NCI-H510A treated with DMSO at 0.1 percent for 48 hours (cell line): Measurements from ENCODE around the gene SEC24B.

Experiments
- DNase-seq: peaks from one replicate; lab custom pipeline; 2025; lab: John Stamatoyannopoulos, UW

The SEC24B gene

GRCh38 chr4:109433205-109434006 lies at the start of gene SEC24B:
SEC24B (plus strand) TSS chr4:109433815; CDS start chr4:109433870, 55 bp downstream.
- DNase-seq: peak; percentile 69

DNA sequence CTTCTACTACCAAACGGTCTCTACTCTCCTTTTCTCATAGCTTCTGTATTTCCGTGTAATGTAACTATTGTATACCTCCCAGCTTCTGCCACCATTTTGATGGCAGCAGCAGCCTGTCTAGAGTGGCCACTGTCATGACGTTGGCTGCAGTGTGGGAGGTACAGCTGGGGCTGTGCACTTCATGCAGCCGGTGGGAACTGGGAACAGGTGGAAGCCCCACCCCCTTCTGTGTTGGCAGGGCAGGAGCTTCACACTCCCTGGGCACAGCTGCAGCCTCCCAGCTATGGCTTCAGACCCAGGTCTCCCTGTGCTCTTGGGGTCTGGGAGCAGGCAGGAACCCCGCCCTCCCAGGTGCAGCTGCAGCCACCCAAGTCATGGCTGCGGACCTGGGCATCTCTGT lies 49.8 kb upstream of the SEC24B start:
- no peak for DNase-seq

DNA sequence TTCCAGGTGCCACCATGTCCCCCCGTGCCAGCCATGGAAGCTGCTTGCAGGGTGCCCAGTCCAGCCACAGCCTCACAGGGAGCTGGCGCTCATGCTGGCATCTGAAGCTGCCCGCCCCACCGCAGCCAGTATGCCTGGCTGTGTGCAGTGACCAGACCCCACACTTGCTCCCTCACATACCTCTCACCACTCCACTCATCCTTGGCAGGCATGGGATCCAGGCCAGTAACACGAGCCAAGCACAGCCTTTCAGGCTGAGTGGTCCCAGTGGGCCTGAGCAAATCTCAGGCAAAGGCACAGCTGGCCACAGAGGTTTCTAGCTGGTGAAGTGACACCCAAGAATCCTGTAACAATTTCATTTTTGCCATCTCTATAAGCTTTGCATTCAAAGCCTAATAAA lies 48.4 kb upstream of the SEC24B start:
- no peak for DNase-seq

DNA sequence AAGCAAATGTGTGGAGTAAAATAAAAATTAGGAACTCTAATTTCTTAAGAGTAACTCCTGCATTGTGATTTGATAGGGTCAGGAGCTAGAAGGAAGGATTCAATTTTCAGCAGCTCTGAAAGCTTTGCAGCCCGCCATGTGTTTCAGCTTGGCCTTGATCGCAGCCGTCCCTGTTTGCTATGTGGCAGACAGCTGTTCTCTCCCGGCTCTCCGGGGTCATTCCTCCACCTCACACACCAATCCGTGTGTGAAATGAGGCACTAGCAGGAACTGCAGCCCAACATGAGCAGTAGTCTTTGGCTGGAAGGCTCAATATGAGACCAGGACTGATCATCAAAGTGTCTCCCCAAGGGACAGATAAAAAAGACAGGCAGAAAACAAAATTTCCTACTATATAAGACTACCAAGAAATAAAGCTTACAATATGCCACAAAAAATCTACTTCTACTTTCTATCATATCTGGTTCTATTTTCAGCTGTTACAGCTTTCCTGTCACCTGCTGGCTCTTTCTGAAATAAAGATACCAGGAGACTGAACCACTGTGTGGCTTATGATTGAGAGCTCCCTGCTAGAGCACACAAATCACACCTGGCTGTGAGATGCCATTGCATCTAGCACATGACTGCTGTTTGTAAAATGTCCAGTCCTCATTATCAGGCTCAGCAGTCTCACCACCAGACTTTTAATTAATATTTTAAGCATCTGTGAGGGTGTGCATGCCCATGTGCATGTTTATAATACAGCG lies 44.1 kb upstream of the SEC24B start:
- DNase-seq: peak; percentile 2

DNA sequence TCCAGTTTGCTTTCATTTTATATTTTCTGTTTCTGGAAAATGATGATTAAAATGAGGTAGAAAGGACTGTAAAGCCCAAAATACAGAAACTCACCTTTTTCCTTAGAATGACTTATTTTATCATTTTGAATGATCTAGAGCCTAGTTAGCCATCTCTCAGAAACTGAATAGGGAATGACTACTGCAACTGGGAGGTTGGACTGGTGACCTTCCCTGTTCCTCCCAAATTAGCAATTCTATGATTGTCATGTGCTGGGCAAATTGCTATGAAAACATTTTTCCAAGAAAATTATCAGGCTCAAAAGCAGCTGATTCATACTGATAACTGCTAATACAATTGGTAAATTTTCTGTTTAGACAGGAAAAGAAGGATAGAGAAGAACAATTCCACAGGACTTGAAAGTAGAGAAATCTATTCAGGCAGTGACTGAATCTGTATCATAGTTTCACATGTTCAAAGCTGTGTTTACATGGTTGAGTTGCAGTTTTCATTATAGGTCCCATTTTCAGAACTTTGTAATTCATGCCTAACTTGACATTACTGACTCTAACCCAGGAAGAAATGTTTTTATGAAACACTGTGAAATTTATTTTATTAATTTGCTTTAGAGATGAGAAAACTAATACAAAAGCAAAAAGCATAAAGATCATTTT lies 43.4 kb upstream of the SEC24B start:
- no peak for DNase-seq

DNA sequence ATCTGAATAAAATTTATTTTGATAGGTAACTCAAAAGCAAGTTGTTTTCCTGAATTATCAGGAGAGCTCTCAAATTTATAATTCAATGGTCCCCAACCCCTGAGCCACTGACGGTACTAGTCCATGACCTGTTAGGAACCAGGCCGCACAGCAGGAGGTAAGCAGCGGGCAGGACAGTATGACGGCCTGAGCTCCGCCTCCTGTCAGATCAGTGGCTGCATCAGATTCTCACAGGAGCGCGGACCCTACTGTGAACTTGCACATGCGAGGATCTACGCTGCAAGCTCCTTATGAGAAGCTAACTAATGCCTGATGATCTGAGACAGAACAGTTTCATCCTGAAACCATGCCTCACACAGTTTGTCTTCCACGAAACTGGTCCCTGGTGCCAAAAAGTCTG lies 37.9 kb upstream of the SEC24B start:
- no peak for DNase-seq

GRCh38 chr4:109398928-109399327 lies 34.7 kb upstream of the SEC24B start:
- no peak for DNase-seq

DNA sequence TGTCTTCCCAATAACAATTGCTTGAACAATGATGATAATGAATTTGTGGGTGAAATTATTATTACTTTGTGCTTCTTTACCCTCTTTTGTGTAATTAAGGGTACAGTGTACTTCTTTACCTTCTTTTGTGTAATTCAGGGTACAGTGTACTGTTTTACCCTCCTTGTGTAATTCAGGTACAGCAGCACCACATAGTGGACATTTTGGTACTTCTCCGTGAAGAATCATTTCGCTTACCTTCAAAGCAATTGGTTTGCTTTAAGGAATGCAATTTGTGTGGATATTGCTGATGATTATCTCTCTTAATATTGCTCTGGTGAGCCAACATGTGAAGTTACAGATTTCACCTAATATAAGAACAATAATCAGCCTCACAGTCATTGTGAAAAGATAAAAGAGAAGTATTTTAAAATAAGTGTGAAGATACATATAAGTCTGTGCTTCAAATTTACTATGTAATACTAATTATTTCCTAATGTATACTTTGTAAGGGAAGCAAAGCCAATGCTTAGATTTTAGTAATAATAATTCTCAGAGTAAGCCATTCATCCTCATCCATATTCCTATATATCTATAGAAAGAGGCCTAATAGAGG lies 27.2 kb upstream of the SEC24B start:
- DNase-seq: peak; percentile 10

GRCh38 chr4:109407027-109407737 lies 26.4 kb upstream of the SEC24B start:
- no peak for DNase-seq

DNA sequence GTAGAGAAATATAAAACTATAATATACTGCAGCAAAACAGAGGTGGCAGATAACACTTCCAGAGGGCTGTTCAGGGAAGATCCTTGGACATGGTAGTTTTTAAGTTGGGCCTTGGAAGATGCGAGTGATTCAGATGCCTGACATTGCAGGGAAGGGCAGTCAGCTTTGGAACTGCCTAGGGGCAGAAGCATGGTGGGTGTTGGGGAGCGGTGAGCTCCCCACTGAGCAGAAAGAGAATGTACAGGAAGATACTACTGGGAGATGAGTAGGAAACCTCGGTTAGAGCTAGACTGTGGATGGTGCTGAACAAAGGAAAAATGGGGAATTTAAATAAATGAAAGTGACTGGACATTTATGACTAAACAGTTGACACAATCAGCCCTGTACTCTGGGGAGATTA lies 24.9 kb upstream of the SEC24B start:
- no peak for DNase-seq

- DNase-seq: no peak
Measured at GRCh38 chr4:109410226-109410625, 23.4 kb upstream of the SEC24B start.

- no peak for DNase-seq
Measured at GRCh38 chr4:109410776-109411175, 22.8 kb upstream of the SEC24B start.

DNA sequence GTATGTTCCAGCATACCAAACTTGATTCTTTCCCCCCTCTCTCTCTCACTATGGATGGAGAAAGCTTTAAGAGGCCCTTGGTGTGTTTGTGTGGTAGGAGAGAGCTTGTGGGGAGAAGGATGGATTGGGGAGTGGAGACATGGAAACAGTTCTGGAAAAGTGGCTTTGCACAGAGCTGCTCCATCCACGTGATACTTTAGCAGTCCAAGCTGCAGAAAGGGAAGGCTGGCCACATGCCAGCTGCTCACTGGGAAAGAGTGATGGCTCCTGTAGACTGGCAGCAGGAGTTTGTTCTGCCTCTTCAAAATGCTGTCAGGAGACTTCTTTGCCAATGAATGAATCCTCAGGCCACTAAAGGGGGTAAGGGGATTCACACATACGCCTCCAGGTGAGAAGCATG lies 21.7 kb upstream of the SEC24B start:
- peak; percentile 40 for DNase-seq

DNA sequence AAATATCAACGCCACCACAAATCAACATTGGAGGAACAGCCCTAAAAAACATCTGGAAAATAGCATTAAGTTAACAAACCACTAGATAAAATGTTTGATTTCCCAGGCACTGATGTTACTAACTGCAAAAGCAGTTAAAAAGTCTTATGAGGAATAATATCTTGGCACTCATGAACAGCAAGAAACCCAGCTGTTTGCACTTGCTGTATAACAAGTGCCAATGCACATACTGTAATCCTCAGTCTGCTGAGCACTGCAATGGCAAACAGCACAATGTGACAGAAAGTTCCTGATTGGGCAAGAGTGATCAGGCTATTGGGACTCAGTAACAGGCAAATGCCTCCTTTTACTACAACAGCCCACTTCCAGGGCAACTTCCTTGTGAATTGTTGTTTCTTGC lies 20.8 kb upstream of the SEC24B start:
- no peak for DNase-seq

- DNase-seq: no peak
Measured at GRCh38 chr4:109414938-109415337, 18.7 kb upstream of the SEC24B start.

GRCh38 chr4:109418588-109418987 lies 15.0 kb upstream of the SEC24B start:
- no peak for DNase-seq

DNA sequence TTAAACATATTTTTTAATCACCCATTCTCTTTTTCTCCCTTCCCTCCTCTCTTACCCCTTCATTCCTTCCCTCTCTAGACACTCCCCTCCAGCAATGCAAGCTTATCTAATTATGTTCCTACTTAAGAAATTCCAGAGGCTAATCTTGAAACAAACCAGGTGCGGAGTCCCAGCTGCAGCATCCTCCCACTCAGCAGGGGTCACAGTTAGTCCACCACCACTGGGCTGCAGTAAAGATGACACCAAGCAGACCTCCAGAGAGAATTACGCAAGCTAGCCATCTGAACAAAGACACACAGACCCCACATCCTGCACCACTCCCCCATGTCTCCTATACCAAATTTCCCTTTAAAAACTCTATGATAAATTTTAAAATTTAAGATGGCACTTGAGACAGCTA lies 13.9 kb upstream of the SEC24B start:
- no peak for DNase-seq

DNA sequence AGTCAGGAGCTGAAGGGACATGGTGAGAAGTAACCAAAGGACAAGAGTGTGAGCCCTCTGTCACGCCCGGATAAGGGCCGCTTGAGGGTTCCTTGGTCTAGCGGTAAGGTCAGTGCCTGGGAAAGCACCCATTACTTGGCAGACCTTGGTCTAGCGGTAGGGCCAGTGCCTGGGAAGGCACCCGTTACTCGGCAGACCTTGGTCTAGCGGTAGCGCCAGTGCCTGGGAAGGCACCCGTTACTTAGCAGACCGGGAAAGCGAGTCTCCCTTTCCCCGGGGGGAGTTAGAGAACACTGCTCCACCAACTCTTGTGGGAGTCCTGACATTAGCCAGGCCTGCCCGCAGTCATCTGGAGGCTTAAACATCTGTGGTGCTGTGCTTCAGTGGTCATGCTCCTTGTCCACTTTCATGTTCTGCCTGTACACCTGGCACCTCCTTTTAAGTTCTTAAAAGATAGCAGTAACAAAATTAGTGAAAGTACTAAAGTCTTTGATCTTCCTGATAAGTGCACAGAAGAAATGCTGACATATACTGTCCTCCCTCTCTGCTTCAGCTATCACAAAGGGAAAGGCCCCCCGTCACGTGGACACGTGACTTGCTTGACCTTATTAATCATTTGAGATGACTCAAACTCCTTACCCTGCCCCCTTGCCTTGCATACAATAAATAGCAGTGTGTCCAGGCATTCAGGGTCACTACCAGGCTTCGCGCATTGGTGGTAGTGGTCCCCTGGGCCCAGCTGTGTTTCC lies 9.3 kb upstream of the SEC24B start:
- DNase-seq: no peak

- no peak for DNase-seq
Measured at GRCh38 chr4:109425405-109425804, 8.2 kb upstream of the SEC24B start.

DNA sequence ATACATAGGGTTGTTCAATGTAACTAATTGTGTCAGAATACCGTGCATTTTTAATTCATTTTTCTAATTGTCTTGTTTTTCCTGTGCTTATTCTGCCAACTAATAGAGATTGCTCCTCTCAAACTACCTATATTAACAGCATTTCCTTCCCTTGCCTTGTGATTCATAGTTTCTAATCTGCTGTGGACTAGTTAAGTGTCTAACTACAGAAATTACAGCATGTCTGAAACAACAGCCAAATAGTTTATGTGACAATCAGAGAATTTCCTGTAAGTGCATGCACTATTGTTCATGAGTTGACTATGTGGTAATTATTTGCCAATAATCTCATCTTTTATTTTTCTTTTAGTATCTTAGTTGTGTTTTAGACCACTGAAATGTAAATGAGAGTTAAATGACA lies 4.1 kb upstream of the SEC24B start:
- DNase-seq: no peak

- DNase-seq: no peak
Measured at GRCh38 chr4:109432203-109432602, 1.4 kb upstream of the SEC24B start.
